CD14-positive monocyte (primary cell): ENCODE measurements around the gene SETD1B. TPM values are rescaled to one million over a fixed set of nuclear protein-coding genes. Genes with fewer than 3 reads are reported as not detected.
A peak's percentile ranks its signal among the peaks of the same experiment; 100 is the strongest.

Source experiments
- DNase-seq, 3 donors: peaks; one replicate each; pipeline ENCODE4 v3.0.0-alpha.2; 2011 to 2022
- H2AFZ ChIP-seq: 2 replicates; pipeline ENCODE4 v1.6.0; 2012; ENCODE audit warnings: mild to moderate bottlenecking, low read depth, low read length, inconsistent platforms; ENCODE audit not compliant: insufficient read depth, poor library complexity, severe bottlenecking
- H3K27ac ChIP-seq, 2 donors: 1 replicate in 1 of 2; 2 replicates in 1 of 2; pipeline ENCODE4 v1.5.1; 2012 to 2013; ENCODE audit warnings: low read length in 2 of 2, control low read depth in 1 of 2, inconsistent platforms in 1 of 2, low read depth in 1 of 2, mild to moderate bottlenecking in 1 of 2
- H3K27me3 ChIP-seq, 2 donors: one replicate each; pipeline versions ENCODE4 v1.6.0 to v1.6.1; 2011 to 2013; ENCODE audit warnings: low read length in 2 of 2; ENCODE audit not compliant: control insufficient read depth in 2 of 2, insufficient read depth in 2 of 2
- H3K36me3 ChIP-seq, 2 donors: replicated peaks in 1 of 2; 1 replicate in 1 of 2; 2 replicates in 1 of 2; pipeline versions ENCODE4 v1.5.1 to v1.6.1; 2012 to 2013; ENCODE audit warnings: low read length in 2 of 2, control low read depth in 1 of 2, inconsistent platforms in 1 of 2, mild to moderate bottlenecking in 1 of 2; ENCODE audit not compliant: insufficient read depth in 2 of 2, control insufficient read depth in 1 of 2
- H3K4me1 ChIP-seq, 2 donors: 1 replicate in 1 of 2; 2 replicates in 1 of 2; pipeline versions ENCODE4 v1.5.1 to v1.6.1; 2012 to 2013; ENCODE audit warnings: low read length in 2 of 2, control low read depth in 1 of 2, inconsistent platforms in 1 of 2, mild to moderate bottlenecking in 1 of 2, moderate library complexity in 1 of 2; ENCODE audit not compliant: insufficient read depth in 2 of 2, control insufficient read depth in 1 of 2
- H3K4me2 ChIP-seq: replicated peaks from 2 replicates; pipeline ENCODE3; 2012; ENCODE audit warnings: low read length, moderate library complexity, mild to moderate bottlenecking; ENCODE audit not compliant: poor library complexity, severe bottlenecking; ENCODE audit errors: extremely low read depth
- H3K4me3 ChIP-seq, 3 experiments: fragments of 200-600 bp in 1 of 3; sonication (generic) in 1 of 3; replicated peaks in 1 of 3; 1 replicate in 2 of 3; 2 replicates in 1 of 3; pipeline ENCODE4 v1.5.1; 2011 to 2013; ENCODE audit warnings: low read length in 3 of 3, mild to moderate bottlenecking in 3 of 3, control low read depth in 2 of 3, low read depth in 2 of 3, inconsistent platforms in 1 of 3, moderate library complexity in 1 of 3
- H3K79me2 ChIP-seq: 2 replicates; pipeline ENCODE4 v1.6.0; 2012; ENCODE audit warnings: mild to moderate bottlenecking, control low read depth, inconsistent platforms, low read length, moderate library complexity; ENCODE audit not compliant: insufficient read depth
- H3K9ac ChIP-seq: 2 replicates; pipeline ENCODE4 v1.6.0; 2017; ENCODE audit warnings: low read length, mild to moderate bottlenecking; ENCODE audit not compliant: insufficient read depth, poor library complexity, severe bottlenecking
- H3K9me3 ChIP-seq, 2 donors: replicated peaks in 1 of 2; 1 replicate in 1 of 2; 2 replicates in 1 of 2; pipeline versions ENCODE4 v1.5.1 to v1.6.1; 2012 to 2013; ENCODE audit warnings: low read length in 2 of 2, control low read depth in 1 of 2; ENCODE audit not compliant: control insufficient read depth in 1 of 2, insufficient read depth in 1 of 2
- H4K20me1 ChIP-seq: 2 replicates; pipeline ENCODE4 v1.6.0; 2012; ENCODE audit warnings: mild to moderate bottlenecking, low read length, control low read depth, moderate library complexity; ENCODE audit not compliant: insufficient read depth
- H3K27ac Mint-ChIP-seq, 7 donors: one replicate each; pipeline ENCODE4 v1.8.0; 2020; ENCODE audit warnings: mild to moderate bottlenecking in 7 of 7, mixed read lengths in 7 of 7, moderate library complexity in 6 of 7, inconsistent platforms in 2 of 7
- H3K27me3 Mint-ChIP-seq, 3 donors: one replicate each; pipeline ENCODE4 v1.8.0; 2021 to 2022; ENCODE audit warnings: low read depth in 3 of 3, mild to moderate bottlenecking in 3 of 3, mixed read lengths in 3 of 3, moderate library complexity in 3 of 3, inconsistent platforms in 1 of 3
- H3K36me3 Mint-ChIP-seq, 2 donors: one replicate each; pipeline ENCODE4 v1.8.0; 2020; ENCODE audit warnings: mixed read lengths in 2 of 2, inconsistent platforms in 1 of 2, mild to moderate bottlenecking in 1 of 2
- H3K4me1 Mint-ChIP-seq: one replicate; pipeline ENCODE4 v1.8.0; 2020; ENCODE audit warnings: mild to moderate bottlenecking, mixed read lengths
- H3K4me3 Mint-ChIP-seq, 2 donors: one replicate each; pipeline ENCODE4 v1.8.0; 2020; ENCODE audit warnings: mild to moderate bottlenecking in 2 of 2, mixed read lengths in 2 of 2, moderate library complexity in 1 of 2
- H3K9me3 Mint-ChIP-seq, 7 donors: one replicate each; pipeline ENCODE4 v1.8.0; 2020 to 2022; ENCODE audit warnings: mixed read lengths in 7 of 7, mild to moderate bottlenecking in 6 of 7, moderate library complexity in 6 of 7, inconsistent platforms in 2 of 7
- WGBS: methylation state at CpG from one replicate; pipeline ENCODE4 v1.1.5; 2013; ENCODE audit warnings: missing lambda C conversion rate; ENCODE audit not compliant: insufficient coverage; 5-methylcytosine and 5-hydroxymethylcytosine counted together
- intact Hi-C, 2 donors: fragments of 100-400 bp; cut with micrococcal nuclease; formaldehyde crosslinking; loops; one replicate each; pipeline versions ENCODE4 v1.15.0 to v1.15.1; 2023
- polyA plus RNA-seq, 3 donors: library from polyadenylated mRNA; depleted of rRNA in 1 of 3; unstranded in 2 of 3; stranded (reverse) in 1 of 3; fragments of 300-500 nt in 2 of 3; fragments of >200 nt in 1 of 3; fragmentation: Illumina TruSeq in 2 of 3; gene quantifications; 1 replicate in 2 of 3; 2 replicates in 1 of 3; pipeline ENCODE4 v1.2.3, GENCODE V29; 2012 to 2021
- TF ChIP-seq, protein P1 (sequence below): fragments of 200-600 bp; IDR thresholded peaks from one replicate; pipeline ENCODE4 v1.8.0; 2022; ENCODE audit warnings: antibody characterized with exemption, mild to moderate bottlenecking

Gene SETD1B
- polyA plus RNA-seq, 3 donors = 0.28 to 9.0 (median 0.60) TPM

- Mint-ChIP-seq H3K27me3 (no peaks in the 10 kb centered on the region), H3K36me3 (peaks cover 18 to 35% of the 10 kb centered on the region in 2 donors), H3K27ac (peak overlapping the region; percentile 32 to 95 (median 85)), H3K4me1 (peaks cover 40% of the 10 kb centered on the region), H3K4me3 (peak overlapping the region; percentile 78 to 81), H3K9me3 (peaks cover 0 to 3% (median 0%) of the 10 kb centered on the region in 7 donors)
- WGBS = 87% methylated on average over 7 of the region's 10 CpGs
- Histone ChIP-seq H3K36me3 (peaks cover 28 to 30% of the 10 kb centered on the region in 2 donors), H3K4me1 (peaks cover 46 to 77% of the 10 kb centered on the region in 2 donors), H3K27ac (peak overlapping the region; percentile 84 to 94), H3K79me2 (peaks cover 67% of the 10 kb centered on the region), H3K4me2 (peak overlapping the region; percentile 89), H3K9me3 (no peaks in the 10 kb centered on the region), H2AFZ (no peak overlapping the region), H4K20me1 (peaks cover 59% of the 10 kb centered on the region), H3K9ac (no peak overlapping the region), H3K4me3 (peak overlapping the region in 1 of 3 experiments; percentile 100), H3K27me3 (no peaks in the 10 kb centered on the region)
- no peak for DNase-seq
- TF ChIP-seq, protein P1, sequence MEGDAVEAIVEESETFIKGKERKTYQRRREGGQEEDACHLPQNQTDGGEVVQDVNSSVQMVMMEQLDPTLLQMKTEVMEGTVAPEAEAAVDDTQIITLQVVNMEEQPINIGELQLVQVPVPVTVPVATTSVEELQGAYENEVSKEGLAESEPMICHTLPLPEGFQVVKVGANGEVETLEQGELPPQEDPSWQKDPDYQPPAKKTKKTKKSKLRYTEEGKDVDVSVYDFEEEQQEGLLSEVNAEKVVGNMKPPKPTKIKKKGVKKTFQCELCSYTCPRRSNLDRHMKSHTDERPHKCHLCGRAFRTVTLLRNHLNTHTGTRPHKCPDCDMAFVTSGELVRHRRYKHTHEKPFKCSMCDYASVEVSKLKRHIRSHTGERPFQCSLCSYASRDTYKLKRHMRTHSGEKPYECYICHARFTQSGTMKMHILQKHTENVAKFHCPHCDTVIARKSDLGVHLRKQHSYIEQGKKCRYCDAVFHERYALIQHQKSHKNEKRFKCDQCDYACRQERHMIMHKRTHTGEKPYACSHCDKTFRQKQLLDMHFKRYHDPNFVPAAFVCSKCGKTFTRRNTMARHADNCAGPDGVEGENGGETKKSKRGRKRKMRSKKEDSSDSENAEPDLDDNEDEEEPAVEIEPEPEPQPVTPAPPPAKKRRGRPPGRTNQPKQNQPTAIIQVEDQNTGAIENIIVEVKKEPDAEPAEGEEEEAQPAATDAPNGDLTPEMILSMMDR = no peak
- intact Hi-C loops = loop anchor here (5.0 to 10.0 kb wide), 2 partner anchors 89 to 286 kb away; partner anchors contain the start of gene PSMD9 (in 1 of the 2)
Observed at GRCh38 chr12:121798787-121799155, 5.0 kb upstream of the SETD1B start.

DNA sequence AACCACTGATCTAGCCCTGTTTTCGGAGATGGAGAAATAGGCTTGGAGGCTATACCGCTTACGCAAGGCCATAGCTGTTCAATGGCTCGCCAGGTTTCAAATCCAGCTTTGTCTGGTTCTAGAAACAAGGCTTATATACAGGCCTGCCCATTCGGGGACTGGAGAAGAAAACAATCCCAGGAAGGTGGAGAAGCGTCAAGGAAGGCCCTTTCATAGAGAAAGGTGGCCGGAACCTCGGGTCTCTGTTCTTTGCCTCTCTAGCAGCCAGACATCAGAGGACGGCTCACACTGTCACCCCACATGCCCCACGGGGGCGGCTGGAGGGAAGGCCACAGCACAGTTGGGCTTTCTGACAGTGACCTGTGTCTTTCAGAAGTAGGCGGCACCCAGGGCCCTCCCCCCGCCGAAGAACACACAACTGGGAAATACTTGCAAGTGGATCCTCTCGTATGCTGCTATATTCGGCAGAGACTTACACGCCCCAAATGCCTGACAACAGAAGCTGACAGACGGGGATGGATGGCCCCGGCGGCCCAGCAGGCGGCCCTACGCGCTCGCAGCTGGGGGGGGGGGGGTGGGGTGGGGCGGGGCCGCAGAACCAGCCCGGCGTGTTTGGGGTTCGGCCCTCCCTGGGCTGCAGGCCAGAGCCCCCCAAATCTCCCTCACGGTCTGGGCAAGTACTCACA is 4.5 kb upstream of the SETD1B start:
- H3K4me1 Mint-ChIP-seq = peaks cover 38% of the 10 kb centered on the region
- H3K27ac Mint-ChIP-seq = peak overlapping the region; percentile 85 to 95 (median 91)
- no peaks in the 10 kb centered on the region for H3K27me3 ChIP-seq
- H3K36me3 ChIP-seq = peaks cover 28 to 30% of the 10 kb centered on the region in 2 donors
- TF ChIP-seq, protein P1 = no peak
- H3K4me1 ChIP-seq = peaks cover 40 to 72% of the 10 kb centered on the region in 2 donors
- H2AFZ ChIP-seq = no peak overlapping the region
- peak in 1 of 3 donors; percentile 48 for DNase-seq
- H3K9me3 Mint-ChIP-seq = peaks cover 0 to 3% (median 0%) of the 10 kb centered on the region in 7 donors
- intact Hi-C loops = loop anchor here (5.0 to 10.0 kb wide), 2 partner anchors 88 to 286 kb away; partner anchors contain the start of gene PSMD9 (in 1 of the 2)
- peak overlapping the region; percentile 89 for H3K4me2 ChIP-seq
- H3K9me3 ChIP-seq = no peaks in the 10 kb centered on the region
- 28% methylated on average over 14 of the region's 30 CpGs for WGBS
- no peaks in the 10 kb centered on the region for H3K27me3 Mint-ChIP-seq
- peaks cover 59% of the 10 kb centered on the region for H4K20me1 ChIP-seq
- H3K9ac ChIP-seq = peak overlapping the region; percentile 95
- H3K36me3 Mint-ChIP-seq = peaks cover 18 to 35% of the 10 kb centered on the region in 2 donors
- peak overlapping the region; percentile 84 to 94 for H3K27ac ChIP-seq
- H3K79me2 ChIP-seq = peaks cover 66% of the 10 kb centered on the region
- H3K4me3 ChIP-seq = peak overlapping the region; percentile 69 to 100 (median 87)
- H3K4me3 Mint-ChIP-seq = peak overlapping the region; percentile 78 to 83
